ENCODE data around the gene RASGRP1. TPM values are rescaled to one million over a fixed set of nuclear protein-coding genes. Genes with fewer than 3 reads are reported as not detected.

Gene RASGRP1
- total RNA-seq, 2 donors from 2014 or later: 7.0 to 8.8 TPM

GRCh38 chr15:38565287-38565670, 665 bp upstream of the RASGRP1 start:
- TF ChIP-seq CTCF (conservative IDR thresholded peaks at IDR 0.05): no peak
- peak overlapping the region; percentile 59 for H3K4me3 Mint-ChIP-seq
- peak overlapping the region; percentile 74 for H3K4me3 ChIP-seq (ENCODE audit: low read length)
- no peaks in the 10 kb centered on the region for H3K36me3 ChIP-seq (ENCODE audit: control insufficient read depth, insufficient read depth, low read length)
- H3K27me3 Mint-ChIP-seq (ENCODE audit: insufficient read depth): peaks cover 71% of the 10 kb centered on the region
- H3K27ac ChIP-seq (ENCODE audit: low read depth, low read length): no peak overlapping the region
- peaks cover 2% of the 10 kb centered on the region for H3K9me3 Mint-ChIP-seq
- peaks cover 1% of the 10 kb centered on the region for H3K4me1 ChIP-seq (ENCODE audit: control insufficient read depth, insufficient read depth, low read length)
- H3K9me3 ChIP-seq (ENCODE audit: control insufficient read depth, low read length): no peaks in the 10 kb centered on the region
- peaks cover 22% of the 10 kb centered on the region for H3K4me1 Mint-ChIP-seq
- H3K27me3 ChIP-seq (ENCODE audit: control insufficient read depth, insufficient read depth, low read length, poor library complexity, severe bottlenecking): peaks cover 56% of the 10 kb centered on the region
- DNase-seq: no peak
- no peak overlapping the region for H3K27ac Mint-ChIP-seq
- no peak overlapping the region for H3K9ac ChIP-seq (ENCODE audit: extremely low read depth, low read length, poor library complexity, severe bottlenecking)
- no peaks in the 10 kb centered on the region for H3K36me3 Mint-ChIP-seq (ENCODE audit: low read depth)
- WGBS, 2 experiments (ENCODE audit: insufficient coverage in 1 of 2, insufficient read length in 1 of 2): 79% methylated on average over 6 to 15 of the region's 16 CpGs

GRCh38 chr15:38563723-38564519, 693 bp downstream of the RASGRP1 start:
- Histone ChIP-seq H3K9me3 (ENCODE audit: control insufficient read depth, low read length) (no peaks in the 10 kb centered on the region), H3K4me1 (ENCODE audit: control insufficient read depth, insufficient read depth, low read length) (peaks cover 6% of the 10 kb centered on the region), H3K4me3 (ENCODE audit: low read length) (peak overlapping the region; percentile 74), H3K27ac (ENCODE audit: low read depth, low read length) (no peak overlapping the region), H3K36me3 (ENCODE audit: control insufficient read depth, insufficient read depth, low read length) (no peaks in the 10 kb centered on the region), H3K9ac (ENCODE audit: extremely low read depth, low read length, poor library complexity, severe bottlenecking) (no peak overlapping the region), H3K27me3 (ENCODE audit: control insufficient read depth, insufficient read depth, low read length, poor library complexity, severe bottlenecking) (peaks cover 56% of the 10 kb centered on the region)
- H3K27me3 Mint-ChIP-seq (ENCODE audit: insufficient read depth): peaks cover 58% of the 10 kb centered on the region
- peaks cover 34% of the 10 kb centered on the region for H3K4me1 Mint-ChIP-seq
- H3K27ac Mint-ChIP-seq: no peak overlapping the region
- 12 to 42% methylated on average over 15 to 59 of the region's 59 CpGs for WGBS, 2 experiments (ENCODE audit: insufficient coverage in 1 of 2, insufficient read length in 1 of 2)
- H3K4me3 Mint-ChIP-seq: peak overlapping the region; percentile 59
- peaks cover 3% of the 10 kb centered on the region for H3K36me3 Mint-ChIP-seq (ENCODE audit: low read depth)
- DNase-seq: peak; percentile 88
- peaks cover 2% of the 10 kb centered on the region for H3K9me3 Mint-ChIP-seq
- peak; percentile 99 for TF ChIP-seq CTCF (conservative IDR thresholded peaks at IDR 0.05)

- H3K4me1 ChIP-seq (ENCODE audit: control insufficient read depth, insufficient read depth, low read length): peaks cover 7% of the 10 kb centered on the region
- peak; percentile 36 for TF ChIP-seq CTCF (conservative IDR thresholded peaks at IDR 0.05)
- peaks cover 7% of the 10 kb centered on the region for H3K36me3 ChIP-seq (ENCODE audit: control insufficient read depth, insufficient read depth, low read length)
- H3K4me3 Mint-ChIP-seq: no peak overlapping the region
- no peak overlapping the region for H3K27ac ChIP-seq (ENCODE audit: low read depth, low read length)
- H3K27ac Mint-ChIP-seq: no peak overlapping the region
- peaks cover 5% of the 10 kb centered on the region for H3K36me3 Mint-ChIP-seq (ENCODE audit: low read depth)
- peaks cover 43% of the 10 kb centered on the region for H3K27me3 Mint-ChIP-seq (ENCODE audit: insufficient read depth)
- no peaks in the 10 kb centered on the region for H3K9me3 ChIP-seq (ENCODE audit: control insufficient read depth, low read length)
- H3K4me3 ChIP-seq (ENCODE audit: low read length): no peak overlapping the region
- peak; percentile 66 for DNase-seq
- peaks cover 40% of the 10 kb centered on the region for H3K4me1 Mint-ChIP-seq
- 80 to 100% methylated on average over 1 to 3 of the region's 3 CpGs for WGBS, 2 experiments (ENCODE audit: insufficient coverage in 1 of 2, insufficient read length in 1 of 2)
- peaks cover 53% of the 10 kb centered on the region for H3K27me3 ChIP-seq (ENCODE audit: control insufficient read depth, insufficient read depth, low read length, poor library complexity, severe bottlenecking)
- H3K9ac ChIP-seq (ENCODE audit: extremely low read depth, low read length, poor library complexity, severe bottlenecking): no peak overlapping the region
- no peaks in the 10 kb centered on the region for H3K9me3 Mint-ChIP-seq
These were observed 2.3 kb downstream of the RASGRP1 start for GRCh38 chr15:38562278-38562677.
